Endothelial cell of umbilical vein (primary cell): ENCODE results near the gene TGM6.

Experiments used
- CTCF ChIP-seq, 2 donors: IDR thresholded peaks; 1 replicate in 1 of 2; 2 replicates in 1 of 2; pipeline ENCODE4 v1.5.1; 2011; ENCODE audit warnings: low read length in 2 of 2, mild to moderate bottlenecking in 2 of 2, moderate library complexity in 2 of 2, control low read depth in 1 of 2, inconsistent platforms in 1 of 2, low read depth in 1 of 2; ENCODE audit not compliant: insufficient read depth in 1 of 2; ENCODE audit errors: extremely low read depth in 1 of 2
- MAX ChIP-seq: IDR thresholded peaks from 2 replicates; pipeline ENCODE4 v1.6.1; 2011; ENCODE audit not compliant: insufficient read depth, insufficient read length
- POLR2A ChIP-seq: IDR thresholded peaks from 2 replicates; pipeline ENCODE4 v1.6.1; 2012; ENCODE audit warnings: low read depth, mild to moderate bottlenecking, control low read depth, low read length

GRCh38 chr20:2333821-2334220, 46.9 kb upstream of the TGM6 start:
- no peak for TF ChIP-seq CTCF (IDR thresholded peaks at IDR 0.05; ENCODE audit: extremely low read depth in 1 of 2, insufficient read depth in 1 of 2, low read depth in 1 of 2, low read length in 2 of 2)
- TF ChIP-seq MAX: no peak
- TF ChIP-seq POLR2A: no peak
